GM19395 (cell line): ENCODE data around the gene AKNA.

ENCODE experiments used
- ATAC-seq: cut with Tn5 transposase; IDR thresholded peaks from one replicate; pipeline ENCODE4 v1.9.1; 2021; ENCODE audit warnings: mild to moderate bottlenecking, moderate library complexity; ENCODE audit not compliant: unreplicated experiment

AKNA gene

GRCh38 chr9:114291064-114291474 is 96.7 kb downstream of the AKNA start:
- no peak for ATAC-seq

GRCh38 chr9:114290561-114290986 is 97.2 kb downstream of the AKNA start:
- no peak for ATAC-seq

- no peak for ATAC-seq
Measured at GRCh38 chr9:114289571-114290481, 98.0 kb downstream of the AKNA start.

GRCh38 chr9:114289106-114289505 is 98.7 kb downstream of the AKNA start:
- no peak for ATAC-seq

GRCh38 chr9:114288193-114289091 is 99.3 kb downstream of the AKNA start:
- ATAC-seq: no peak

GRCh38 chr9:114287763-114288192 is 100.0 kb downstream of the AKNA start:
- no peak for ATAC-seq

GRCh38 chr9:114287001-114287762 is 100.6 kb downstream of the AKNA start:
- ATAC-seq: no peak

GRCh38 chr9:114286146-114286679 is 101.6 kb downstream of the AKNA start:
- no peak for ATAC-seq

GRCh38 chr9:114285166-114285867 is 102.5 kb downstream of the AKNA start:
- ATAC-seq: no peak

- ATAC-seq: no peak
Measured at GRCh38 chr9:114284316-114285060, 103.3 kb downstream of the AKNA start.
